HG03558 (cell line): ENCODE data around the gene PIGB.
"Not testable (repeated sequence)": the region's sequence is repeated elsewhere in the genome, so short reads cannot be mapped to it uniquely, and the experiment has no call there.

ENCODE experiments used
- ATAC-seq: cut with Tn5 transposase; IDR thresholded peaks from one replicate; pipeline ENCODE4 v1.9.1; 2021; ENCODE audit warnings: moderate number of reproducible peaks; ENCODE audit not compliant: unreplicated experiment; ENCODE audit errors: extremely low read depth

The PIGB gene

GRCh38 chr15:55366981-55367380, 48.0 kb downstream of the PIGB start:
- ATAC-seq, result no peak

DNA sequence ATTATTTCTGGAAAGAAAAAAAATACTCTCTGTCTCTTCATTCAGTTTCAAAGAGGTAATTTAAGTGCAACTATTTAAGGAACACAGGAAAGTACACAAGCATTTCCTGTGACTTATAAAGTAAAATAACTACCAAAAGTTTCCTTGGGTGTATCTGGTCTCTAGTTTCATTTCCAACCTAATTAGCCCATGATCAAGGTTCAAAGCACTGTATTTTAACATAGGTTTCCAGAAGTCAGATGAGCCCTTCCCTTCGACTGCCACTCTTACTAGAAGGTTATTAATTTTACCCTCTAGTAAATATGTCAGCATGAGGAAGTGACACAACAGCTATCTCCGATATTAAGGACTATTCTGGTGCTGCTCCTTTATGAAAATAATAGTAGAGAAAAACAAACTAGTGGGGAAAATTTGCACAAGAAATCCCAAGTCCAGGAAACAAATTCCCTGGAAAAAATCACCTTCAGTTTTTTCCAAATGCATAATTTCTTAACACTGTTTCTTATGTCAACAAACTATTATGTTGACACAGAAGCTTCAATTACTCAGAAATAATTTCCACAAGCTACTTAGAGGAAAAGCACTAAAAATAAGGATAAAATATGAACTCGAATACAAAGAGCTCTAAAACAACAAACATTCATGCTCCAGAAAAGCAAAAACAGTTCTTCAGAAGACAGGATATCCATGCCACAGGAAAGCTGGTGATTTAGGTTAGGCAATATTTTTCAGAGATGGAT, 53.8 kb downstream of the PIGB start:
- ATAC-seq, result no peak

DNA sequence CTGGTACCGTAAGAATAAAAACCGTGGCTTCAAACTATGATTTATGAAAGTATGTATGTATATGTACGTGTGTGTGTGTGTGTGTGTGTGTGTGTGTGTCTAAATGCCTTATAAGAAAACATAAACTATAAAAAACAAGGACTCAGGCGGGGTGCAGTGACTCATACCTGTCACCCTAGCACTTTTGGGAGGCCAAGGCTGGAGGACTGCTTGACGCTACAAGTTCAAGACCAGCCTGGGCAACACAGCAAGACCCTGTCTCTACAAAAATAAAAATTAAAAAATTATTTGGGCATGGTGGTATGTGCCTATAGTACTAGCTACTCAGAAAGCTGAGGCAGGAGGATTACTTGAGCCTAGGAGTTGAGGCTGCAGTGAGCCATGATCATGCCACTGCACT, 60.1 kb downstream of the PIGB start:
- no peak for ATAC-seq

GRCh38 chr15:55381595-55381994, 62.6 kb downstream of the PIGB start:
- no peak for ATAC-seq

- no peak for ATAC-seq
These were observed 64.7 kb downstream of the PIGB start for GRCh38 chr15:55383687-55384086.

- ATAC-seq, result no peak
These were observed 68.0 kb downstream of the PIGB start for GRCh38 chr15:55387027-55387426.

DNA sequence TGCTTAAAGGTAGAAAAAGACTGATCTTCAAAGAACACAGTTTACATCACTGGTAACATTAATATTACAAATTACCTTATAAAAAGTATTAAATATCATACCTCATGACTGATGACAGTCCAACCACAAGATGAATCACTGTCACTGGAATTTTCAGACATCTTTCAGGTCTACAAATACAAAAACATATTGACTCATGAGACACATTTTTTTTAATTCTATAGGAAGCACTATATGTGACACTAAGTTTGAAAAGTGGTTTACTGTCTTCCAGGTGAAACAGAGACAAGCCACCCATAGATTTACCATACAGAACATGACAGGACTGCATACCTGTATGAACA, 70.2 kb downstream of the PIGB start:
- no peak for ATAC-seq

DNA sequence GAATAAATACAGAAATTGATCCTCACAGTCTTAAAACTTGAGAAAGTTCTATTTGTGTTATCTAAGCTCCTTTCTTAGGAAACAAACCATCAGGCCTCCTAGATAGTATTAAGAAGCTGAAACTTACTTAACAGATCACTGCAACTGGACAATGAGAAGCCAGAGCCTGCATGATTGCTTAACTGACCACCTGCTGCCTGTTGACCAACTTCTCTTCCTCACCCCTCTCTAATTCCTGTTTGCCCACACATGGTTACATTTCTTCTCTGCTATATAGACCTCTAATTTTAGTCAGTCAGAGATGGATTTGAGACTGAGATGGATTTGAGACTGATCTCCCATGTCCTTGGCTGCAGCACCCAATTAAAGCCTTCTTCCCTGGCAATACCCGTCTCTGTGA, 75.7 kb downstream of the PIGB start:
- ATAC-seq, result no peak

- ATAC-seq, result no peak
These were observed 79.2 kb downstream of the PIGB start for GRCh38 chr15:55398243-55398642.

- not testable (repeated sequence) for ATAC-seq
These were observed 81.0 kb downstream of the PIGB start for GRCh38 chr15:55400050-55400449.

- ATAC-seq, result no peak
These were observed 82.8 kb downstream of the PIGB start for GRCh38 chr15:55401786-55402246.

- ATAC-seq, result no peak
These were observed 83.7 kb downstream of the PIGB start for GRCh38 chr15:55402707-55403106.

- ATAC-seq, result no peak
These were observed 84.5 kb downstream of the PIGB start for GRCh38 chr15:55403531-55403930.
